ENCODE data around the gene TCL1A. TPM values are rescaled to one million over a fixed set of nuclear protein-coding genes. Genes with fewer than 3 reads are reported as not detected.

The TCL1A gene
- total and polyA plus RNA-seq, 9 of the 15 experiments (the other 6 are each of a cell fraction or from before 2014, with no cell fraction given): 0.10 to 0.11 TPM; not detected in 7

DNA sequence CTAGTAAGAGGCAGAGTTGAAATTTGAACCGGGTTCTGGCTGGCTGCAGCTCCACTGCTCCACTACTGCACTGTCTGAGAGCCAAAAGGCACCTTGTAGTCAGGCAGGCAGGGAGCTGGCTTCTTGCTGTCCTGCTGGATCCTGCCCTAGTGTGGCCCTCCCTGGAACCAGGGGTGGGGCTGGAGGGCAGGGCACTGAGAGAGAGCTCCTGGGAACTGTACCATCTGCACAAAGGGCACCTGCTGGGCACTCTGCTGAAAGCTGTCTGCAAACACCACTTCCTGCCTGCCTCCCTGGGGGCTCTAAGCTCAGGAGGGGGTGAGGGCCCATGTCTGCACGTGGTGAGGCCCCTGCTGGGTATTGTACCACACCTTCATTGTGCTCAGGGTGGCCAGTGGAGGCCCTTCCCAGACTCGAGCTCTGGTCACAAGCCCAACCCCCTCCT is 46.7 kb downstream of the TCL1A start:
- Histone ChIP-seq H3K27ac (ENCODE audit: extremely low read depth, low read depth, low read length) (no peak overlapping the region), H3K9ac (ENCODE audit: insufficient read depth in 1 of 2, low read depth in 2 of 2, low read length in 2 of 2) (no peak overlapping the region), H3K4me3 (no peak overlapping the region), H3K4me1 (replicated peaks in 1 of 2; ENCODE audit: control insufficient read depth in 2 of 2, insufficient read depth in 2 of 2, low read length in 2 of 2) (peaks cover 0 to 3% of the 10 kb centered on the region in 2 experiments; a peak in 2 of 5 replicates), H3K79me2 (ENCODE audit: control insufficient read depth, insufficient read depth, low read length) (no peaks in the 10 kb centered on the region), H2AFZ (ENCODE audit: low read depth, low read length) (no peak overlapping the region), H3K4me2 (ENCODE audit: insufficient read depth, low read length) (no peak overlapping the region), H4K20me1 (replicated peaks; ENCODE audit: control insufficient read depth, insufficient read depth, low read length) (no peaks in the 10 kb centered on the region; the same call in 1 of the 2 replicates), H3K27me3 (ENCODE audit: control insufficient read depth in 2 of 2, insufficient read depth in 2 of 2, low read length in 2 of 2) (peaks cover 0 to 22% of the 10 kb centered on the region in 2 experiments; a peak in 1 of 5 replicates), H3K36me3 (ENCODE audit: control insufficient read depth, insufficient read depth, low read length) (no peaks in the 10 kb centered on the region), H3K9me3 (replicated peaks; ENCODE audit: control insufficient read depth, insufficient read depth, low read depth, low read length) (no peaks in the 10 kb centered on the region), H3K9me1 (ENCODE audit: control insufficient read depth, insufficient read depth, low read length) (no peaks in the 10 kb centered on the region)
- DNase-seq (ENCODE audit: extremely low read depth in 1 of 4, low spot score in 3 of 4) (no peak), ATAC-seq (no peak), FAIRE-seq (no peak)
- intact Hi-C loops (cut with micrococcal nuclease) (no loop called here), in situ Hi-C loops (cut with MboI) (no loop called here)
- 0% methylated on average over 2 of the region's 3 CpGs for WGBS (ENCODE audit: insufficient coverage, low coverage, missing lambda C conversion rate)
- CTCF ChIA-PET (ENCODE audit: low intra/inter-chr PET ratio): no interaction called here
- POLR2A ChIA-PET: interaction anchor here (0.6 to 1.0 kb wide), 2 partner anchors 18 to 232 kb away, joined by 3 to 4 read pairs; no protein-coding TSS in a partner anchor
- BruUV-seq (replicated peaks): no TSS peak
- TF ChIP-seq, protein P1, sequence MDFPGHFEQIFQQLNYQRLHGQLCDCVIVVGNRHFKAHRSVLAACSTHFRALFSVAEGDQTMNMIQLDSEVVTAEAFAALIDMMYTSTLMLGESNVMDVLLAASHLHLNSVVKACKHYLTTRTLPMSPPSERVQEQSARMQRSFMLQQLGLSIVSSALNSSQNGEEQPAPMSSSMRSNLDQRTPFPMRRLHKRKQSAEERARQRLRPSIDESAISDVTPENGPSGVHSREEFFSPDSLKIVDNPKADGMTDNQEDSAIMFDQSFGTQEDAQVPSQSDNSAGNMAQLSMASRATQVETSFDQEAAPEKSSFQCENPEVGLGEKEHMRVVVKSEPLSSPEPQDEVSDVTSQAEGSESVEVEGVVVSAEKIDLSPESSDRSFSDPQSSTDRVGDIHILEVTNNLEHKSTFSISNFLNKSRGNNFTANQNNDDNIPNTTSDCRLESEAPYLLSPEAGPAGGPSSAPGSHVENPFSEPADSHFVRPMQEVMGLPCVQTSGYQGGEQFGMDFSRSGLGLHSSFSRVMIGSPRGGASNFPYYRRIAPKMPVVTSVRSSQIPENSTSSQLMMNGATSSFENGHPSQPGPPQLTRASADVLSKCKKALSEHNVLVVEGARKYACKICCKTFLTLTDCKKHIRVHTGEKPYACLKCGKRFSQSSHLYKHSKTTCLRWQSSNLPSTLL (IDR thresholded peaks at IDR 0.05): no peak
- TF ChIP-seq PATZ1 (CRISPR knock-in tag; IDR thresholded peaks at IDR 0.05; ENCODE audit: borderline replicate concordance) (no peak), ZNF77 (CRISPR knock-in tag; IDR thresholded peaks at IDR 0.05) (no peak), ETV1 (tag; conservative IDR thresholded peaks at IDR 0.05; ENCODE audit: low read depth) (no peak), MBD2 (IDR thresholded peaks at IDR 0.05; ENCODE audit: borderline replicate concordance, low read depth) (no peak), IRF9 (tag; IDR thresholded peaks at IDR 0.05) (no peak), EP300 (IDR thresholded peaks at IDR 0.05; ENCODE audit: low read length) (no peak), MLX (CRISPR knock-in tag; conservative IDR thresholded peaks at IDR 0.05) (no peak), ZNF444 (CRISPR knock-in tag; IDR thresholded peaks at IDR 0.05) (no peak), E2F1 (CRISPR knock-in tag; IDR thresholded peaks at IDR 0.05) (no peak), ILK (tag; IDR thresholded peaks at IDR 0.05; ENCODE audit: borderline replicate concordance, low read depth) (no peak), CAMTA2 (CRISPR knock-in tag; conservative IDR thresholded peaks at IDR 0.05) (no peak), ETS1 (conservative IDR thresholded peaks at IDR 0.05; ENCODE audit: control insufficient read depth, low read depth, low read length) (no peak)
